Amniotic epithelial cell (primary cell): ENCODE measurements around the gene RELN.

ENCODE experiments used
- DNase-seq: peaks from one replicate; pipeline ENCODE4 v3.0.0-alpha.2; 2010; ENCODE audit warnings: low read depth

Gene RELN

GRCh38 chr7:103474956-103475355 is 514.5 kb downstream of the RELN start:
- no peak for DNase-seq

GRCh38 chr7:103469095-103469948 is 520.1 kb downstream of the RELN start:
- DNase-seq, result no peak

DNA sequence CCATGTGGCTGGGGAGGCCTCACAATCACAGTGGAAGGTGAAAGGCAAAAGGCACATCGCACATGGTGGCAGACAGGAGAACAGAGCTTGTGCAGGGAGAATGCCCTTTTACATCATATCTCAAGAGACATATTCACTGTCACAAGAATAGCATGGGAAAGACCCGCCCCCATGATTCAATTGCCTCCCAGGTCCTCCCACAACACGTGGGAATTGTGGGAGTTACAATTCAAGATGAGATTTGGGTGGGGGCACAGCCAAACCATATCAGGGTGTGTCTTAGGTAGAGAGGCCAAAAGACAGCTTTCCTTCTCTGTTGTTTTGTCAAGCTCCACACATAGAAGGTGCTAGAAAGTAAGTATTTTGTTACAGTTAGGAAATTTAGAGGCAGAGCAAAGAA is 522.6 kb downstream of the RELN start:
- no peak for DNase-seq

DNA sequence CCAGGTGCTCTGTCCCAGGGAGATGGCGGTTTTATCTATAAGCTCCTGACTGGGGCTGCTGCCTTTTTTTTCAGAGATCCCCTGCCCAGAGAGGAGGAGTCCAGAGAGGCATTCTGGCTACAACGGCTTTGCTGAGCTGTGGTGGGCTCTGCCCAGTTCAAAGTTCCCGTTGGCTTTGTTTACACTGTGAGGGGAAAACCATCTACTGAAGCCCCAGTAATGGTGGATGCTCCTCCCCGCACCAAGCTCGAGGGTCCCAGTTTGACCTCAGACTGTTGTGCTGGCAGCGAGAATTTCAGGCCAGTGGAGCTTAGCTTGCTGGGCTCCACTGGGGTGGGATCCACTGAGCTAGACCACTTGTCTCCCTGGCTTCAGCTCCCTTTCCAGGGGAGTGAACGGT is 527.1 kb downstream of the RELN start:
- DNase-seq, result no peak

DNA sequence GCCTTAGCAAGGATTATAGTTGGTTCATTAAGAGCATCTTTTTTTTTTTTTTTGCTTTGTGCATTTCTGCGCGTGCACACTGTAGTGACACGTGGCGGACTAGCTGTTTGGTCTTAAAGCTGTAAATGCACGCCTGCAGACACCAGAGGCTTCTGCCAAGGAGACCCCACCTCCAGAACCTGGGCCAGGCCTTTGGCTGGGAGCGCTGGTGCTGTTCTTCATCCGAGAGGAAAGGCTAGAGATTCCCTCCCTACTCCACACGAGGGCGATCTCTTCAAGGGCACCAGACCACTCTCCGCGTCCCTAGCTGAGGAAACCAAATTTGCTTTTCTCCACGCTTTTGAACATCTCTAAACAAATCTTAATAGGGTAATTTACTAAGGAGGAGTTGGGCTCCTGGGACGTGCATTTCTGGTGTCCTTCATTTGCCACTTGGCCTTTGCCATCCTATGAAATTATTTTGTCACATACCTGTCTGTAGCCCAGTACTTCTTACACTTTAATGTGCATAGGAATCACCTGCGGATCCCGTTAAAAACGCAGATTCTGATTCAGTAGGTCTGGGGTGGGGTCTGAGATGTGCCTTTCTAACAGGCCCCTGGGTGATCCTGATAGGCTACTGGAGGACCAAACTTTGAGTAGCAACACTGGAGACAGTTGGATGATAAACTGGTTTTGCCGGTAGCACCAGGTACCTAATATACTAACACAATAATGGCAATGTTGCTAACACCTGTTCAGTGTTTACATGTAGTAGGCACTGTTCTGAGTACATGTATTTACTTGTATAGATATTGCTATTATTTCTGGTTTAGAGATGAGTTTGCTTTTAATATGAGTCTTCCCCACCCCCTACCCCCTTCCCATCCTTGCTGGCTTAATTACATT is 542.1 kb downstream of the RELN start:
- peak; percentile 26 for DNase-seq

DNA sequence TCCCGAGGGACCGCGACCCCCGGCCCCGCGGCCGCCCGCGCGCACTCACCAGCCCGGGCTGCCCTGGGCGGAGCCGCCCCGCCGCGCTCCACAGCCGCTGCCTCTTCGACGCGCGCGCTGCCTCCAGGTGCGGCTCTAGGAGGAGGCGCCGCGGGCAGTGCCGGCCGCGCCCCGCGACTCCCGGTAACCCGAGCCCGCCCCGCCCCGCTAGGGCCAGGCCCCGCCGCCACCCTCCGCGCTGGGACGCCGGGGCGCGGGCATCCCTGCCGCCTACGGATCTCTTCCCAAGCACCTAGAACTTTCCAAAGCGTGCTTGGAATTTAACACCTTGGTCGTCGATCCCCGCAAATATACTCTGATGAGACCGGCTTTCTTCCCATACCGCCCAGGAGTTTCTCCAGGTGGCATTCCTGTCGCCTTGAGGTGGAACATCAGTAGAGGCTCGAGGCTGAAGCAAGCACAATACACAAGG is 543.4 kb downstream of the RELN start, which contains the start of gene SLC26A5:
SLC26A5 (minus strand) TSS at position 159 of the 472 bp plus-strand sequence. CDS start 24,693 bp downstream, outside the sequence.
- no peak for DNase-seq

- DNase-seq, result no peak
Measured at GRCh38 chr7:103445228-103446048, 544.0 kb downstream of the RELN start.

- DNase-seq, result no peak
Measured at GRCh38 chr7:103439661-103440060, 549.8 kb downstream of the RELN start.

- DNase-seq, result no peak
Measured at GRCh38 chr7:103437623-103438022, 551.8 kb downstream of the RELN start.

- DNase-seq, result no peak
Measured at GRCh38 chr7:103432712-103433111, 556.7 kb downstream of the RELN start.

DNA sequence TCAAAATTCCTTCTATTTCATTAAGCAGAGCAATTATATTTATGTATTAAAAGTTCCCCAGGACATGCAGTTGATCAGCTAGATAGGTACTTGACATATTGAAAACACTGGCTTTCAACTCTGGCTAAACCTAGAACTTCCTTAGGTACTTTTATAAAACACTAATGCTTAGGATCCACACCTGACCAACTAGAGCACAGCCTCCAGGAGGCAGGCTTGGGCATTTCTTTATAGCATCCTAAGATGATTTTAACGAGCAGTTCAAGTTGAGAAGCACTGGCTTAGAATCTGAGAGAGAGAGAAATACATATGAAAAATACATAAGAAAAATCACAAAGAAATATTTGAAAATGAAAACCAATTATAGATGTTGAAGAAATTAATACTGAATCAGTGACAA is 564.3 kb downstream of the RELN start:
- no peak for DNase-seq

DNA sequence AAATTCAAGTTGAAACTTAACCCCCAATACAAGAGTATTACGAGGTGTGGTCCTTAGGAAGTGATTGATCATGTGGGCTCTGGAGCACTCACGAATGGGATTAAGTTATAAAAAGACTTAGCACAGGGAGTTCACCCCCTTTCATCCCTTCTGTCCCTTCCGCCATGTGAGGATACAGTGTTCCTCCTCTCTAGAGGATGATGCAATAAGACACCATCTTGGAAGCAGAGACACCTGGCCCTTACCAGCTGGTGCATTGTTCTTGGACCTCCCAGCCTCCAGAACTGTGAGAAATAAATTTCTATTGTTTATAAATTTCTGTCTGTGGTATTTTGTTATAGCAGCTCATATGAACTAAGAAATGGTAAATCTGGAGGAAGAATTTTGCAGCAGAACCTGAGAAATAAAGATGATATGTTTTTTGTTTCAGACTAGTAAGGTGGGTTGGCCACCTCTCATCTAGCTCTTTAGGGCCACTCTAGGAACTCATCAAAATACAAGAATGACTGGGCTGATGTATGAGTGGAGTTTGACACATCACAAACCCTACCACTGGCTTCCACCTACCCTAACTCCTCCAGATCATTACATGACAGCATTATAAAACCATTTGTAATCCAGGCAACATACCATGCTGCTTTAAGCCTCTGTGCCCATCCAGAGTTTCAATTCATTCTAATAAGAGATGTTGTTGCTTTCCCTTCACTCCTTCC is 565.8 kb downstream of the RELN start:
- DNase-seq, result no peak
